Measurements from ENCODE around the gene KAT5.
"Not testable (repeated sequence)": the region's sequence is repeated elsewhere in the genome, so short reads cannot be mapped to it uniquely, and the experiment has no call there.

KAT5 gene

GRCh38 chr11:65672180-65672860 is 39.7 kb upstream of the KAT5 start:
- Histone ChIP-seq H4K8ac (ENCODE audit: low read length) (no peak overlapping the region), H2BK5ac (ENCODE audit: low read depth, low read length, poor library complexity, severe bottlenecking) (no peak overlapping the region), H2AK5ac (ENCODE audit: low read length, severe bottlenecking) (no peak overlapping the region), H4K91ac (ENCODE audit: low read length) (no peak overlapping the region), H3K4me1 (ENCODE audit: control insufficient read depth, insufficient read depth, low read depth, low read length) (no peaks in the 10 kb centered on the region), H3K27me3 (ENCODE audit: control insufficient read depth in 1 of 2, insufficient read depth in 1 of 2, low read length in 2 of 2) (no peaks in the 10 kb centered on the region), H3K4ac (ENCODE audit: low read depth in 1 of 2, low read length in 2 of 2) (no peak overlapping the region), H2BK12ac (ENCODE audit: low read length in 2 of 2) (no peak overlapping the region), H3K79me1 (replicated peaks; ENCODE audit: low read length, poor library complexity, severe bottlenecking) (no peaks in the 10 kb centered on the region), H2BK120ac (ENCODE audit: low read depth, low read length) (no peak overlapping the region), H3K9ac (ENCODE audit: low read length) (no peak overlapping the region), H3K4me2 (ENCODE audit: low read length, poor library complexity, severe bottlenecking) (no peak overlapping the region), H3K14ac (ENCODE audit: low read length in 2 of 2) (no peak overlapping the region), H3K9me3 (ENCODE audit: control insufficient read depth, low read length) (no peaks in the 10 kb centered on the region), H3K18ac (ENCODE audit: low read depth in 1 of 2, low read length in 2 of 2) (no peak overlapping the region), H2BK15ac (ENCODE audit: low read depth, poor library complexity, severe bottlenecking) (no peak overlapping the region), H2AFZ (ENCODE audit: low read depth, low read length) (no peak overlapping the region), H3K36me3 (ENCODE audit: control insufficient read depth in 1 of 2, insufficient read depth in 2 of 2, low read depth in 1 of 2, low read length in 2 of 2) (no peaks in the 10 kb centered on the region), H3K4me3 (ENCODE audit: insufficient read depth in 1 of 2, low read depth in 1 of 2, low read length in 2 of 2) (no peak overlapping the region), H3K27ac (ENCODE audit: low read length, poor library complexity, severe bottlenecking) (no peak overlapping the region), H3K23ac (ENCODE audit: low read length in 2 of 2) (no peak overlapping the region)
- DNase-seq = no peak

- no CpG with 5 or more reads among the region's 2 CpGs for WGBS
- Histone ChIP-seq H3K4me2 (ENCODE audit: low read length, poor library complexity, severe bottlenecking) (no peak overlapping the region), H2BK5ac (ENCODE audit: low read depth, low read length, poor library complexity, severe bottlenecking) (no peak overlapping the region), H3K14ac (ENCODE audit: low read length in 2 of 2) (no peak overlapping the region), H3K4me3 (ENCODE audit: insufficient read depth in 1 of 2, low read depth in 1 of 2, low read length in 2 of 2) (no peak overlapping the region), H2AFZ (ENCODE audit: low read depth, low read length) (no peak overlapping the region), H3K23ac (ENCODE audit: low read length in 2 of 2) (no peak overlapping the region), H2BK12ac (ENCODE audit: low read length in 2 of 2) (no peak overlapping the region), H3K27me3 (ENCODE audit: control insufficient read depth in 1 of 2, insufficient read depth in 1 of 2, low read length in 2 of 2) (no peaks in the 10 kb centered on the region), H3K9ac (ENCODE audit: low read length) (no peak overlapping the region), H3K9me3 (ENCODE audit: control insufficient read depth, low read length) (no peaks in the 10 kb centered on the region), H2BK120ac (ENCODE audit: low read depth, low read length) (no peak overlapping the region), H3K79me1 (replicated peaks; ENCODE audit: low read length, poor library complexity, severe bottlenecking) (no peaks in the 10 kb centered on the region), H3K18ac (ENCODE audit: low read depth in 1 of 2, low read length in 2 of 2) (no peak overlapping the region), H4K91ac (ENCODE audit: low read length) (no peak overlapping the region), H2BK15ac (ENCODE audit: low read depth, poor library complexity, severe bottlenecking) (no peak overlapping the region), H3K36me3 (ENCODE audit: control insufficient read depth in 1 of 2, insufficient read depth in 2 of 2, low read depth in 1 of 2, low read length in 2 of 2) (no peaks in the 10 kb centered on the region), H4K8ac (ENCODE audit: low read length) (no peak overlapping the region), H3K27ac (ENCODE audit: low read length, poor library complexity, severe bottlenecking) (no peak overlapping the region), H2AK5ac (ENCODE audit: low read length, severe bottlenecking) (no peak overlapping the region), H3K4ac (ENCODE audit: low read depth in 1 of 2, low read length in 2 of 2) (no peak overlapping the region), H3K4me1 (ENCODE audit: control insufficient read depth, insufficient read depth, low read depth, low read length) (no peaks in the 10 kb centered on the region)
- no peak for DNase-seq
Observed at GRCh38 chr11:65672982-65673381, 39.1 kb upstream of the KAT5 start.

- H2BK12ac ChIP-seq (ENCODE audit: low read length in 2 of 2) = no peak overlapping the region
- H3K4me1 ChIP-seq (ENCODE audit: control insufficient read depth, insufficient read depth, low read depth, low read length) = no peaks in the 10 kb centered on the region
- no peak overlapping the region for H2AFZ ChIP-seq (ENCODE audit: low read depth, low read length)
- peaks cover 12 to 18% of the 10 kb centered on the region in 2 experiments for H3K27me3 ChIP-seq (ENCODE audit: control insufficient read depth in 1 of 2, insufficient read depth in 1 of 2, low read length in 2 of 2)
- H2BK15ac ChIP-seq (ENCODE audit: low read depth, poor library complexity, severe bottlenecking) = no peak overlapping the region
- H2AK5ac ChIP-seq (ENCODE audit: low read length, severe bottlenecking) = no peak overlapping the region
- no peaks in the 10 kb centered on the region for H3K9me3 ChIP-seq (ENCODE audit: control insufficient read depth, low read length)
- no peak overlapping the region for H3K4ac ChIP-seq (ENCODE audit: low read depth in 1 of 2, low read length in 2 of 2)
- H3K79me1 ChIP-seq (replicated peaks; ENCODE audit: low read length, poor library complexity, severe bottlenecking) = no peaks in the 10 kb centered on the region
- no peak overlapping the region for H3K14ac ChIP-seq (ENCODE audit: low read length in 2 of 2)
- no peak overlapping the region for H3K4me2 ChIP-seq (ENCODE audit: low read length, poor library complexity, severe bottlenecking)
- H2BK120ac ChIP-seq (ENCODE audit: low read depth, low read length) = no peak overlapping the region
- no peak for DNase-seq
- no peak overlapping the region for H3K18ac ChIP-seq (ENCODE audit: low read depth in 1 of 2, low read length in 2 of 2)
- no peak overlapping the region for H4K91ac ChIP-seq (ENCODE audit: low read length)
- H3K4me3 ChIP-seq (ENCODE audit: insufficient read depth in 1 of 2, low read depth in 1 of 2, low read length in 2 of 2) = no peak overlapping the region
- no peak overlapping the region for H4K8ac ChIP-seq (ENCODE audit: low read length)
- H3K23ac ChIP-seq (ENCODE audit: low read length in 2 of 2) = no peak overlapping the region
- no peak overlapping the region for H3K9ac ChIP-seq (ENCODE audit: low read length)
- no peak overlapping the region for H2BK5ac ChIP-seq (ENCODE audit: low read depth, low read length, poor library complexity, severe bottlenecking)
- H3K27ac ChIP-seq (ENCODE audit: low read length, poor library complexity, severe bottlenecking) = no peak overlapping the region
- H3K36me3 ChIP-seq (ENCODE audit: control insufficient read depth in 1 of 2, insufficient read depth in 2 of 2, low read depth in 1 of 2, low read length in 2 of 2) = no peaks in the 10 kb centered on the region
- 87% methylated on average over 4 of the region's 5 CpGs for WGBS
Observed at GRCh38 chr11:65680192-65680743, 31.8 kb upstream of the KAT5 start.

- H3K9ac ChIP-seq (ENCODE audit: low read length); H3K36me3 ChIP-seq (ENCODE audit: control insufficient read depth in 1 of 2, insufficient read depth in 2 of 2, low read depth in 1 of 2, low read length in 2 of 2); H3K14ac ChIP-seq (ENCODE audit: low read length in 2 of 2); H2BK12ac ChIP-seq (ENCODE audit: low read length in 2 of 2); H4K8ac ChIP-seq (ENCODE audit: low read length); H3K4me2 ChIP-seq (ENCODE audit: low read length, poor library complexity, severe bottlenecking); H3K23ac ChIP-seq (ENCODE audit: low read length in 2 of 2); H4K91ac ChIP-seq (ENCODE audit: low read length); H3K4ac ChIP-seq (ENCODE audit: low read depth in 1 of 2, low read length in 2 of 2); H2BK15ac ChIP-seq (ENCODE audit: low read depth, poor library complexity, severe bottlenecking); H3K9me3 ChIP-seq (ENCODE audit: control insufficient read depth, low read length); H3K4me3 ChIP-seq (ENCODE audit: insufficient read depth in 1 of 2, low read depth in 1 of 2, low read length in 2 of 2); H3K18ac ChIP-seq (ENCODE audit: low read depth in 1 of 2, low read length in 2 of 2); H2AFZ ChIP-seq (ENCODE audit: low read depth, low read length); H2BK120ac ChIP-seq (ENCODE audit: low read depth, low read length); DNase-seq; H3K4me1 ChIP-seq (ENCODE audit: control insufficient read depth, insufficient read depth, low read depth, low read length); H2AK5ac ChIP-seq (ENCODE audit: low read length, severe bottlenecking); H3K27ac ChIP-seq (ENCODE audit: low read length, poor library complexity, severe bottlenecking); H3K79me1 ChIP-seq (replicated peaks; ENCODE audit: low read length, poor library complexity, severe bottlenecking); H2BK5ac ChIP-seq (ENCODE audit: low read depth, low read length, poor library complexity, severe bottlenecking): not testable (repeated sequence)
- peaks cover 23 to 24% of the 10 kb centered on the region in 2 experiments for H3K27me3 ChIP-seq (ENCODE audit: control insufficient read depth in 1 of 2, insufficient read depth in 1 of 2, low read length in 2 of 2)
- WGBS = 74% methylated on average over 4 of the region's 6 CpGs
Observed at GRCh38 chr11:65683480-65683879, 28.6 kb upstream of the KAT5 start.

Data from mesenchymal stem cell (in vitro differentiated cells and primary cell).